ENCODE results near the gene CELF2.
A peak's percentile ranks its signal among the peaks of the same experiment; 100 is the strongest.
"Not testable (repeated sequence)": the region's sequence is repeated elsewhere in the genome, so short reads cannot be mapped to it uniquely, and the experiment has no call there.

CELF2 gene

GRCh38 chr10:11118686-11119085 is 101.0 kb downstream of the CELF2 start:
- H3K9me3 Mint-ChIP-seq, result no peaks in the 10 kb centered on the region
- no peak overlapping the region for H3K4me3 Mint-ChIP-seq
- ATAC-seq (replicated peaks; ENCODE audit: extremely low read depth, poor library complexity, severe bottlenecking) (no peak), DNase-seq (ENCODE audit: low spot score in 2 of 2) (no peak)
- H3K36me3 Mint-ChIP-seq (ENCODE audit: insufficient read depth), result no peaks in the 10 kb centered on the region
- H3K27me3 Mint-ChIP-seq, result no peaks in the 10 kb centered on the region
- H3K27ac Mint-ChIP-seq (ENCODE audit: low read depth), result no peak overlapping the region
- no peaks in the 10 kb centered on the region for H3K4me1 Mint-ChIP-seq

- no peak for DNase-seq (ENCODE audit: low spot score in 2 of 2)
- Mint-ChIP-seq H3K27ac (ENCODE audit: low read depth) (no peak overlapping the region), H3K27me3 (no peaks in the 10 kb centered on the region), H3K36me3 (ENCODE audit: insufficient read depth) (no peaks in the 10 kb centered on the region), H3K9me3 (no peaks in the 10 kb centered on the region), H3K4me3 (no peak overlapping the region), H3K4me1 (no peaks in the 10 kb centered on the region)
- no peak for ATAC-seq (replicated peaks; ENCODE audit: extremely low read depth, poor library complexity, severe bottlenecking)
These were observed 102.2 kb downstream of the CELF2 start for GRCh38 chr10:11119843-11120242.

- no peak for ATAC-seq (replicated peaks; ENCODE audit: extremely low read depth, poor library complexity, severe bottlenecking)
- Mint-ChIP-seq H3K9me3 (no peaks in the 10 kb centered on the region), H3K4me3 (no peak overlapping the region), H3K36me3 (ENCODE audit: insufficient read depth) (no peaks in the 10 kb centered on the region), H3K27me3 (no peaks in the 10 kb centered on the region), H3K27ac (ENCODE audit: low read depth) (no peak overlapping the region), H3K4me1 (no peaks in the 10 kb centered on the region)
- no peak for DNase-seq (ENCODE audit: low spot score in 2 of 2)
These were observed 103.0 kb downstream of the CELF2 start for GRCh38 chr10:11120711-11121110.

GRCh38 chr10:11123892-11124291 is 106.2 kb downstream of the CELF2 start:
- H3K27ac Mint-ChIP-seq (ENCODE audit: low read depth); H3K27me3 Mint-ChIP-seq; DNase-seq (ENCODE audit: low spot score in 2 of 2); ATAC-seq (replicated peaks; ENCODE audit: extremely low read depth, poor library complexity, severe bottlenecking); H3K36me3 Mint-ChIP-seq (ENCODE audit: insufficient read depth); H3K9me3 Mint-ChIP-seq; H3K4me3 Mint-ChIP-seq; H3K4me1 Mint-ChIP-seq: not testable (repeated sequence)

GRCh38 chr10:11125004-11125403 is 107.3 kb downstream of the CELF2 start:
- DNase-seq (ENCODE audit: low spot score in 2 of 2) (no peak), ATAC-seq (replicated peaks; ENCODE audit: extremely low read depth, poor library complexity, severe bottlenecking) (no peak)
- Mint-ChIP-seq H3K4me1 (peaks cover 4% of the 10 kb centered on the region), H3K36me3 (ENCODE audit: insufficient read depth) (no peaks in the 10 kb centered on the region), H3K4me3 (no peak overlapping the region), H3K9me3 (no peaks in the 10 kb centered on the region), H3K27ac (ENCODE audit: low read depth) (no peak overlapping the region), H3K27me3 (no peaks in the 10 kb centered on the region)

GRCh38 chr10:11127017-11127416 is 109.3 kb downstream of the CELF2 start:
- not testable (repeated sequence) for H3K9me3 Mint-ChIP-seq; H3K27me3 Mint-ChIP-seq; DNase-seq (ENCODE audit: low spot score in 2 of 2); H3K4me1 Mint-ChIP-seq; ATAC-seq (replicated peaks; ENCODE audit: extremely low read depth, poor library complexity, severe bottlenecking); H3K27ac Mint-ChIP-seq (ENCODE audit: low read depth); H3K4me3 Mint-ChIP-seq; H3K36me3 Mint-ChIP-seq (ENCODE audit: insufficient read depth)

- H3K27ac Mint-ChIP-seq (ENCODE audit: low read depth), result no peak overlapping the region
- DNase-seq (ENCODE audit: low spot score in 2 of 2) (no peak), ATAC-seq (replicated peaks; ENCODE audit: extremely low read depth, poor library complexity, severe bottlenecking) (no peak)
- no peaks in the 10 kb centered on the region for H3K9me3 Mint-ChIP-seq
- no peaks in the 10 kb centered on the region for H3K27me3 Mint-ChIP-seq
- H3K4me1 Mint-ChIP-seq, result peaks cover 5% of the 10 kb centered on the region
- no peak overlapping the region for H3K4me3 Mint-ChIP-seq
- no peaks in the 10 kb centered on the region for H3K36me3 Mint-ChIP-seq (ENCODE audit: insufficient read depth)
These were observed 113.5 kb downstream of the CELF2 start for GRCh38 chr10:11131112-11131639.

- Mint-ChIP-seq H3K36me3 (ENCODE audit: insufficient read depth) (peaks cover 3% of the 10 kb centered on the region), H3K9me3 (no peaks in the 10 kb centered on the region), H3K4me3 (no peak overlapping the region), H3K27me3 (no peaks in the 10 kb centered on the region), H3K27ac (ENCODE audit: low read depth) (no peak overlapping the region), H3K4me1 (peaks cover 5% of the 10 kb centered on the region)
- no peak for ATAC-seq (replicated peaks; ENCODE audit: extremely low read depth, poor library complexity, severe bottlenecking)
- no peak for DNase-seq (ENCODE audit: low spot score in 2 of 2)
These were observed 116.7 kb downstream of the CELF2 start for GRCh38 chr10:11134411-11134810.

GRCh38 chr10:11135709-11136108 is 118.0 kb downstream of the CELF2 start:
- H3K4me3 Mint-ChIP-seq, result no peak overlapping the region
- H3K36me3 Mint-ChIP-seq (ENCODE audit: insufficient read depth), result peaks cover 3% of the 10 kb centered on the region
- DNase-seq (ENCODE audit: low spot score in 2 of 2) (no peak), ATAC-seq (replicated peaks; ENCODE audit: extremely low read depth, poor library complexity, severe bottlenecking) (no peak)
- no peaks in the 10 kb centered on the region for H3K27me3 Mint-ChIP-seq
- H3K27ac Mint-ChIP-seq (ENCODE audit: low read depth), result no peak overlapping the region
- peaks cover 9% of the 10 kb centered on the region for H3K4me1 Mint-ChIP-seq
- H3K9me3 Mint-ChIP-seq, result no peaks in the 10 kb centered on the region

- H3K4me1 Mint-ChIP-seq, result peaks cover 35% of the 10 kb centered on the region
These were observed 120.8 kb downstream of the CELF2 start for GRCh38 chr10:11138314-11139033.

GRCh38 chr10:11140963-11141362 is 123.3 kb downstream of the CELF2 start:
- Mint-ChIP-seq H3K27me3 (no peaks in the 10 kb centered on the region), H3K27ac (ENCODE audit: low read depth) (peak overlapping the region; percentile 93), H3K4me3 (no peak overlapping the region), H3K4me1 (peaks cover 54% of the 10 kb centered on the region), H3K9me3 (no peaks in the 10 kb centered on the region), H3K36me3 (ENCODE audit: insufficient read depth) (peaks cover 11% of the 10 kb centered on the region)
- ATAC-seq (replicated peaks; ENCODE audit: extremely low read depth, poor library complexity, severe bottlenecking) (no peak), DNase-seq (ENCODE audit: low spot score in 2 of 2) (no peak)

More at GRCh38 chr10:11138314-11139033, 120.8 kb downstream of the CELF2 start:
- Mint-ChIP-seq H3K27ac (ENCODE audit: low read depth) (no peak overlapping the region), H3K9me3 (no peaks in the 10 kb centered on the region), H3K4me3 (no peak overlapping the region), H3K36me3 (ENCODE audit: insufficient read depth) (peaks cover 3% of the 10 kb centered on the region), H3K27me3 (no peaks in the 10 kb centered on the region)
- no peak for DNase-seq (ENCODE audit: low spot score in 2 of 2)
- ATAC-seq (replicated peaks; ENCODE audit: extremely low read depth, poor library complexity, severe bottlenecking), result no peak

GRCh38 chr10:11141571-11142091 is 124.0 kb downstream of the CELF2 start:
- Mint-ChIP-seq H3K36me3 (ENCODE audit: insufficient read depth) (peaks cover 11% of the 10 kb centered on the region), H3K27me3 (no peaks in the 10 kb centered on the region), H3K4me1 (peaks cover 61% of the 10 kb centered on the region), H3K27ac (ENCODE audit: low read depth) (peak overlapping the region; percentile 93), H3K4me3 (no peak overlapping the region), H3K9me3 (no peaks in the 10 kb centered on the region)
- ATAC-seq (replicated peaks; ENCODE audit: extremely low read depth, poor library complexity, severe bottlenecking), result no peak
- DNase-seq (ENCODE audit: low spot score in 2 of 2), result no peak

GRCh38 chr10:11142777-11143176 is 125.1 kb downstream of the CELF2 start:
- no peak overlapping the region for H3K4me3 Mint-ChIP-seq
- DNase-seq (ENCODE audit: low spot score in 2 of 2), result no peak
- H3K27me3 Mint-ChIP-seq, result no peaks in the 10 kb centered on the region
- H3K4me1 Mint-ChIP-seq, result peaks cover 72% of the 10 kb centered on the region
- ATAC-seq (replicated peaks; ENCODE audit: extremely low read depth, poor library complexity, severe bottlenecking), result no peak
- H3K27ac Mint-ChIP-seq (ENCODE audit: low read depth), result peak overlapping the region; percentile 93
- no peaks in the 10 kb centered on the region for H3K9me3 Mint-ChIP-seq
- H3K36me3 Mint-ChIP-seq (ENCODE audit: insufficient read depth), result peaks cover 11% of the 10 kb centered on the region
